Measurements from ENCODE around the gene TNFRSF25.

DNA sequence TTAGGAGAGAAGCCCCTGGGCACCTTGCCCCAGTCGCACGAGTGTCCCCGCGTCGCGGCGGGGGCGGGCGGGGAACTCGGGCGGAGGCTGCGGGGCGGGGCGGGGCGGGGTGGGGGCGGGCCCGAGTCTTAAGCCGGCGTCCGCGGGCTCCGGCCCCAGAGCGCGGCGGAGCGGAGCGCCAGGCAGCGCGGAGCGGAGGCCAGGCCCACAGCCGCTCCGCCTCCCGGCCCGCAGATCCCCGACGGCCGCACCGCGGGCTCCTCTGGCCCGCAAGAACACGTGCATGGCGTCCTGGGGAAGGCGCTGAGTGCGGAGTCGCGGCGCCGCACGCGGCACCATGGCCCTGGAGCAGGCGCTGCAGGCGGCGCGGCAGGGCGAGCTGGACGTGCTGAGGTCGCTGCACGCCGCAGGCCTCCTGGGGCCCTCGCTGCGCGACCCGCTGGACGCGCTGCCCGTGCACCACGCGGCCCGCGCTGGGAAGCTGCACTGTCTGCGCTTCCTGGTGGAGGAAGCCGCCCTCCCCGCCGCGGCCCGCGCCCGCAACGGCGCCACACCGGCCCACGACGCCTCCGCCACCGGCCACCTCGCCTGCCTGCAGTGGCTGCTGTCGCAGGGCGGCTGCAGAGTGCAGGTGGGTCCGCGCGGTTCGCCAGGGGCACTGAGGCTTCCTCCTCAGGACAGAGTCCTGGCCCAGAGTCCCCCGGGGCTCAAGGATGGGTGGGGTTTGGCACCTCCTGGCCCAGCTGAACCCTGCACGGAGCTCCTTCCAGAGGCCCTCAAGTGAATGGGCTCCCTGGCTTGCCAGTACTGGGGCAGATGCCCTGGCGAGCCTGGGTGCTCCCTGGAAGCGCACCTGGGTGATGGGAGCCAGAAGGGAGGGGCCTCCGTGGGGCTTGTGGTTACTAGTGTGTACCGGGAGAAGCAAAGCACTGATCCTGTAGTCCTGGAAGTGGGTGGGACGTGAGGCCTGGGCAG is 41.1 kb downstream of the TNFRSF25 start, which contains the start of gene ESPN:
- no peak for TF ChIP-seq CTCF (IDR thresholded peaks at IDR 0.05; ENCODE audit: insufficient read depth, low read length)
- no peak for TF ChIP-seq GABPA (IDR thresholded peaks at IDR 0.05; ENCODE audit: low read depth)

All from HL-60 (cell line).